HG02798 (cell line): ENCODE measurements around the gene GTF3C2.
"Not testable (repeated sequence)": the region's sequence is repeated elsewhere in the genome, so short reads cannot be mapped to it uniquely, and the experiment has no call there.

ENCODE experiments used
- ATAC-seq: cut with Tn5 transposase; IDR thresholded peaks from one replicate; pipeline ENCODE4 v1.9.1; 2021; ENCODE audit warnings: mild to moderate bottlenecking; ENCODE audit not compliant: unreplicated experiment, poor library complexity

GTF3C2 gene

DNA sequence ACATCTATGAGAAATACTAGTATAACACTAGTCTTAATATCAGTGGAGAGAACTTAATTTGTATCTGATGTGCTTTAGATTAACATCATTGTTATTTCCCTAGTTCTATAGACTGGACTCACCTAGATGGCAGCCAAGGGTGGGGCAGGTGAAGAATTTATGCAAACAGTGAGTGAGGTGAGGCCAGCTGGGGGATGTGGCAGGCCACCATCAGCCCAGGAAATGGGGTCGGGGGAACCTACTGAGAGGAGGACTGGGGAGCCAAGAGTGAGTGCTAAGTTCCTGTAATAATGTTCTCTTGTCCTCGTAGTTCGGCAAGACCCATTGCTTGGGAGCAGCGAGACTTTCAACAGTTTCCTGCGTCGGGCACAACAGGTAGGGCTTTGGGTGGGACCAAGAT lies 16.4 kb upstream of the GTF3C2 start:
- ATAC-seq, result no peak

DNA sequence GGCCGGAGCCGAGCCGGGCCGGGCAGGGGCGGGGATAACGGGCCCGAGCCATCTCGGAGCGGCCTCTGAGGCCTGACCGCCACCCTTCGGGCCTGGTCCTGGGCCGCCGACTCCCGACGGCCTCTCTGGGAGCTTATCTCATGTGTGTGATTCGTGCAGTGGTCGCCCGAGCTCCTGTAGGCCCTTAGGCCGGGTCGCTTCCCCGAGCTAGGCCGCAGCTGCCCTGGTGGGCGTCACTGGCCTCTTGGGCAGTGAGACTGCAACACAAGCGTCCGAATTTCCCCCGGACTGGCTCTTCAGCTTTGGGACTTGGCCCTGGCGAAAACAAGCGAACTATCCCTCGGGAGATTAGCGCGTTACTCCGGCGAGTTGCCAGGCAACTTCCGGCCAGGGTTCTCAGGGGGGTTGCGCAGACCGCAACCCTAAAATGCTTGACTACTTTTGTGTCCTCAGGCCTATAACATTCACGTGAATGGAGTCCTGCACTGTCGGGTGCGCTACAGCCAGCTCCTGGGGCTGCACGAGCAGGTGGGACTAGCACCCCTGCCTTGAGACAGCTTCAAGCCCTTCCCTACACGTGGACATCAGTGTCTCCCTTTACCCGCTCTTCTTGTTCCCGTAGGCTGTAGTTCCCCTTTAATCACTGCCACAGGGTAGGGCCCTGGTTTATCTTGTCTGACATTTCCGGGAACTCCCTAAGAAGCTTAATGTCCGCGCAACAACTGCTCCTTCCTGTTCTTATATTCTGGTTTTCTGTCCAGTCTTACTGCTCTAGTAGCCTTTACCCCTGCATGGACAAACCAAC lies 14.5 kb upstream of the GTF3C2 start:
- ATAC-seq, result peak; percentile 29

DNA sequence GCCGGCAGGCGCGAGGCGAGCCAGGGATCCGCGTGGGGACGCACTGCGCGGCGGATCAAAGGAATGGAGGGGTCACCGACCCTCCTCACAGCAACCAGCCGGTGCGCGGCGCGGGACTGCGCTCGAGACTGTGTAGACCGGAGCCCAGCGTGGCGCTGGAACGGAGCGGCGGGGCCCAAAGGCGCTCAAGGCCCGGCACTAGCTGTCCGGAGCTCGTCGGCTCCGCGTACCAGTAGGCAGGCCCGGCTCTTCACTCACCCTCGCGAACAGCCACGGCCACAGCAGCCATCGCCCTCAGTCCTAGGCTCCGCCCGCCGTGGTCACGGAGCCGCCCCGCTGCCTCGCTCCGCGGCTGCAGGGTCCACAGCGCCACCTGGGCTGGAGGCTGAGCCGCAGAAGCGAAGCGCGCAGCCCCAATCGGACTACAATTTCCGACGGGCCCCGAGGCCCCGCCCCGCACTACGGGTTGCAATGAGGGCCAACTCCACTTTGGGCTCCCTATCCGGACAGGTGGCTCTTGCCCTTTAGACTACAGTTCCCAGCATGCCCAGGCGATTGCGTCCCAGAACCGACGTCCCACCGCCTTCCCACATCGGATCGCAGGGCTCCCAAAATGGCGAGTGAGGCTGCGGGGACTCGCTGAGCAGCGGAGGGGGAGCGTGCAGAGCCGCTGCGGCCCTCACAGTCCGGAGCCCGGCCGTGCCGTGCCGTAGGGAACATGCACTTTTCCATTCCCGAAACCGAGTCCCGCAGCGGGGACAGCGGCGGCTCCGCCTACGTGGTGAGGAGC lies 13.7 kb upstream of the GTF3C2 start, which contains the start of the genes EIF2B4 and SNX17:
Gene EIF2B4 (minus strand): TSS at position 313 of the 790 bp plus-strand sequence. CDS start 24 bp downstream, at position 289.
Gene SNX17 (plus strand): TSS at position 591 of the 790 bp plus-strand sequence. CDS start 128 bp downstream, at position 719.
- peak; percentile 93 for ATAC-seq

DNA sequence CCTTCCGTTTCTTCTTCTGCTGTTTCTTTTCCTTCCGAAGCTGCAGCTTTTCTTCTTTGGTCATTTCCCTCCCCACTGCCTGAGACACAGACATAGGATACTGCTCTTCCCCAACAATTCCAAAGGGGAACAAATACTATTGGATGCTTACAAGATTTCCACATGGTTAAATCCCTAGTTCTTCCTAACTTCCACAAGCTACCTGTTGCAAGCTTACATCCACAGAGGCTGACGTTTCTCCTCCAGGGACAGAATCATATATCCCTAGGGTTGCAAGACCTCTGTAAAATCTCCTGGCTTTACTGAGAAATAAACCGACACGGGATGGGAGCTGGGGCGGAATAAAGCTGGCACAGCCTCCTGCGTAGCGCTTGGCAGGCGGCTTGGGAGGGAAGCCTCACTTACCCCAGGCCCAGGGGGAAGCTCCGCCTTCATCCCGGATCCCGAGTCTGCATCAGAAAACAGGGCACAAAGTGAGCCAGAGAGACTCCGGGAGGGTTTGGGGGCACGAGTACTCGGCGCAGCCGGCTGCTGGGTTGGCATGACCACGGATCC lies 13.0 kb upstream of the GTF3C2 start:
- no peak for ATAC-seq

DNA sequence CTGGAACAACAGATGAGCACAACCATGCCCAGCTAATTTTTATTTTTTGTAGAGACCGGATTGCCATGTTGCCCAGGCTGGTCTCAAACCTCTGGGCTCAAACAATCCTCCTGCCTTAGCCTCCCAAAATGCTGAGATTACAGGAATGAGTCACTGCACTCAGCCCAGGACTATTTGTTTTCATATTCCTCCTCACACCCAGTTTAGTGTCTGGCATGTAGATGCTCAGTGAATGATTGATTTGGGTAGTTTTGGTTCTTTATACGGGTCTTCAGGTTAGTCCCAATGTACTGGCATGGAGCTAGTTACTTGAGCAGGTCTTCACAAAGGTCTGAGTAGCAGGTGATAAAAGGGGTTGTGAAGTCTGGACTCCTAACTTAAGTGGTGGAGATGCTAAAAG lies 7.4 kb upstream of the GTF3C2 start:
- ATAC-seq, result no peak

DNA sequence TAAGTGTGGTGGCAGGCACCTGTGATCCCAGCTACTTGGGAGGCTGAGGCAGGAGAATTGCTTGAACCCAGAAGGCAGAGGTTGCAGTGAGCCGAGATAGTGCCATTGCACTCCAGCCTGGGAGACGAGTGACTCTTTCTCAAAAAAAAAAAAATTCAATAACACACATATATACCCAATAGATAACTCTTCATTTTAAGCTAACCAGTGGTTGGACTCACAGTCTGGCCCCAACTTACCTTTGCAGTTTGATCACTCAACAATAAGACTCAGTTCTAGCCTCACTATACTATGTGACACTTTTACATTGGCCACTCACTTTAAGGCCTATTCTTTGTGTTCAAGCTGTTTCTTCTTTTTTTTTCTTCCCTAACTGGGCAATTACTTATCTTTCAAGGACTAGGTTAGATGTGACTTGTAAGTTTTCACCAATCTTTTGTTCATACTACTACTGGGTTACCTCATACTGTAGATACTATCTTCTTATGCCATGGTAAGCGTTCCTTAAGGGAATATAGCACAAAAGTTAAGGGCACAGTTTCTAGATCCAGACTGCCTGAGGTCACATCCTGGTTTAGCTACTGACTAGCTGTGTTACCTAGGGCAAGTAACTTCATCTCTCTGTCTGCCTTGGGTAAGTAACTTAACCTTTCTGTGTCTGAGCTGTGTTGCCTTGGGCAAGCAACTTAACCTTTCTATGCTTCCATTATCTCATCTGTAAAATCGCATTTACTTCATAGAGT lies 6.3 kb upstream of the GTF3C2 start:
- no peak for ATAC-seq

DNA sequence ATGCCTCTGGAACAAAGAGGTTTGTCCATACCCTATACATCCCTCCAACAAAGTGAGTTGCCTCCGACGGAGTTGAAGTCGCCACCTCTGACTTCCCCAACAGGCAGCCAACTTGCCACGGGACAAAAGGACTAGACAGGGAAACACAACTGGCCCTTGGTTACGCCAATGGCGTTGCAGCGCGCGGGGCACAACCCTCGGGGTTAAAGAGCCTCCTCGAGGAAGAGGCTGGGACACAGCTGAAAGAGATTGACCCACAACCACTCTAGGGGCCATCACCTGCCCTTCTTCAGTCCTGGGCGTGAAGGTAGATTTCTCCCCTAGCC lies 545 bp downstream of the GTF3C2 start:
- peak; percentile 31 for ATAC-seq

DNA sequence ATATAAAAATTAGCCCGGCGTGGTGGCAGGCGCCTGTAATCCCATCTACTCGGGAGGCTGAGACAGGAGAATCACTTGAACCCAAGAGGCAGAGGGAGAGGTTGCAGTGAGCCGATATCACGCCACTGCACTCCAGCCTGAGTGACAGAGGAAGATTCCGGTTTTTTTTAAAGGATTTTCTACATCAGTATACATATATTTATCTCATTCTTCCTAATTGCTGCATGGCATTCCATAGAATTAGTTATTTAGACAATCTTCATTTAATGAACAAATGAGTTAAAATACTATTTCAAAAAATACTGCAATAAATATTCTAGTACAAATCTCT lies 2.0 kb downstream of the GTF3C2 start:
- no peak for ATAC-seq

DNA sequence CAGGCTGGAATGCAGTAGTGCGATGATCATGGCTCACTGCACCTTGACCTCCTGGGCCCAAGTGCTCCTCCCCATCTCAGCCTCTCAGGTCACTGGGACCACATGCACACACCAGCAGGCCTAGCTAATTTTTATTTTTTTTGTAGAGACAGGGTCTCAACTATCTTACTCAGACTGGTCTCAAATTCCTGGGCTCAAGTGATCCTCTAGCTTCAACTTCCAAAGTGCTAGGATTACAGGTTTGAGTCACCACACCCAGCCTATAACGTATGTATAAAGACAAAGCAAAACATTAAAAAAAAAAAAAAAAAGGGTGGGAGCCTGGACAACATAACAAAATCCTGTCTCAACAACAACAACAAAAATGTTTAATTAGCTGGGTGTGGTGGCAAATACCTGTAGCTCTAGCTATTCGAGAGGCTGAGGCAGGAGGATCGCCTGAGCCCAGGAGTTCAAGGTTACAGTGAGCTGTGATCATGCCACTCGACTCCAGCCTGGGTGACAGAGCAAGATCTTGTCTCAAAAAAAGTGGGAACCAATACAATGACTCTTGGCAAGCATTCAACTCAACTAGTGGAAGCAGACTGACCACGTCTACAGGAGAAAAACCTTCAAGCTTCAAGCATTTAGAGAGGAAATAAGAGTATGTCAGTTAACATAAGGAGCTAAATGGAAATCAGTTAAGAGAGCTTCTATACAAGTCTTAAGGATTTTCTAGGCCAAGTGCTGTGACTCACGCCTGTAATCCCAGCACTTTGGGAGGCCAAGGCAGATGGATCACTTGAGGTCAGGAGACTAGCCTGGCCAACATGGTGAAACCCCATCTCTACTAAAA lies 2.6 kb downstream of the GTF3C2 start:
- no peak for ATAC-seq

DNA sequence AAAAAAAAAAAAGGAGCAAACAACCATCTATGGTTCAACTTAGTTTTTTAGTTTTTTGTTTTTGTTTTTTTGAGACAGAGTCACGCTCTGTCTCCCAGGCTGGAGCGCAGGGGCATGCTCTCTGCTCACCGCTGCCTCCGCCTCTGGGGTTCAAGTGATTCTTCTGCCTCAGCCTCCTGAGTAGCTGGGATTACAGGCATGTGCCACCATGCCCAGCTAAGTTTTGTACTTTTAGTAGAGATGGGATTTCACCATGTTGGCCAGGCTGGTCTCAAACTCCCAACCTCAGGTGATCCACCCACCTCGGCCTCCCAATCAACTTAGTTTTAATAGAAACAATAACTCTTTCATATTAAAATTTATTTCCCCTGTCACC lies 3.2 kb downstream of the GTF3C2 start:
- ATAC-seq, result not testable (repeated sequence)

DNA sequence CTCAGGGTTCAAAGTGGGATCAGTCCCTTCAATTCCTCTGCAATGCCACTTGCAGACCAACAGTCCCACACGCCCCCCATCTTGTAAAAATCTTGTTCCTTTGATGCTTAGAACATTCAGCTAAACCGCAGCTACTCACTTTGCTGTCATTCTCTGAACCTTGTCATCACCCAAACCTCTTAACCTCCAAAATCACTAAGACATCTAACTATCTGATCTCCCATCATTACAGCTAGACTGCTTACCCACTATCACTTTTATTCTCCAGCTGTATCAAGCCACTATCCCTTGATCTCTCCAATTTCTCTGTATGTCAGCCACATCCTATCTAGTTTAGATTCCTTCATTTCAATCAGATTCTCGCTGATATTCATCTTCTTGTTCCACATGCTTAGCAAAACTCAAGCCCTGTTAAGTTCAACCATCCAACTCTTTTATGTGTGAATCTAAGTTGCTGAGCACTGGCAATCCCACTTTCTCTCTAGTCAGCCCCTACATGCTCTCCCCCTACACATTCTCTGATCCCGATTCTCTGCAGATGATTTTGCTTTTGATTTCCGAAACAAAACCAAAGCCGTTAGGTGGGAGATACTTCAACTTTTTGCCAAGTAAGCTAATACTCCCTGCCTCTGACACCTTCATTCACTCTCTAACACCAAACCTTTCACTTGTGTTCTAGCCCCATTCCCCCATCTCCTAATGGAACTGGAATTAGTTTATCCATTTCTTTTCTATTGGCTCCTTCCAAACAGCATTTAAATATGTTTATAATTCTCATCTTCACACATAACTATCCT lies 4.6 kb downstream of the GTF3C2 start:
- no peak for ATAC-seq

DNA sequence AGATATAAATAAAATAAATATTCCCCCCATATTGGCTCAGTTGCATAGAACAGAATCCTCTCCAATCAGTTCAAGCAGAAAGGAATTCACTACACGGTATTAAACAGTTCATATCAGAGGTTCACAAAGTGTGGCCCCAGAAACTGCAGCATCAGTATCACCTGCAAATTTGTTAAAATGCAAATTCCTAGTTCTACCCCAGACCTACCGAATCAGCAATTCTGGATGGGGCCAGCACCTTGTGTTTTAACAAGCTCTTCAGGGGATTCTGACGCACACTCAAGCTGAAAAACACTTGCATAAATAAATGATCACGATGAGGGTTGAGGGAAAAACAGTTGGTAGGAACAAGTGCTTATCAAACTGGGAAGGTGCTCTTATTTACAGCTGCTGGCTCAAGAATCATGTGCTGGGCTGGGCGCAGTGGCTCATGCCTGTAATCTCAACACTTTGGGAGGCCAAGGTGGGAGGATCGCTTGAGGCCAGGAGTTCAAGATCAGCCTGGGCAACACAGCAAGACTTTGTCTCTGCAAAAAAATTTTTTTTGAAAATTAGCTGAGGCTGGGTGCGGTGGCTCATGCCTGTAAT lies 6.4 kb downstream of the GTF3C2 start:
- ATAC-seq, result no peak

DNA sequence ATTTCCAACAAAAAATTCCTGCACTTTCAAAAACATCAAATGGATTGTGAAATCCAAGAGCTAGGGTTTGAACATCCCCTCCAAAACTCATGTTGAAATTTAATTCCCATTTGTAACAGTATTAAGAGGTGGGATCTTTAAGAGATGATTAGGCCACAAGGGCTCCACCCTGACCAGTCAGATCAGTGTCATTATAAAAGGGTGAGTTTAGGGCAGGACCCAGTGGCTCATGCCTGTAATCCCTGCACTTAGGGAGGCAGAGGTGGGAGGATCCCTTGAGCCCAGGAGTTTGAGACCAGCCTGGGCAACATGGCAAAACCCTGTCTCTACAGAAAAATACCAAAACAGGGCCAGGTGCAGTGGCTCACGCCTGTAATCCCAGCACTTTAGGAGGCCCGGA lies 8.9 kb downstream of the GTF3C2 start:
- ATAC-seq, result no peak

DNA sequence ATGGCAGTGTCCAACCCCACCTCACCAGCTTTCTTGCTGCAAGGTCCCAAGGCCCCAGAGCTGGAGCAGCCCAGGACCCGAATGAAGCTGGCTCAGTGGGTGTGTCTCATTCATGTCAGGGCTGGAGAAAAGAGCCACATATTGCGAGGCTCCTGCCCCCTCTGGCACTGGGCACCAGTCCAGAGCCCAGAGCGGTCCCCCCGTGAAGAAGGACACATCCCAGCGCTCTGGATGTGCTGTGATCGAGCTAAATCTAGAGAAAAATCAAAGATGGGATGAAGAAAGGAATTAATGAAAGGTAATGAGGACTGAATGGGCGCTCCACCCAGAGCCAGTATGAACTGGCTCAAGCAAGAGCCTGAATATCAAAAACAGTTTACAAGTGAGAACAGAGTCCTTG lies 20.4 kb downstream of the GTF3C2 start:
- ATAC-seq, result no peak

DNA sequence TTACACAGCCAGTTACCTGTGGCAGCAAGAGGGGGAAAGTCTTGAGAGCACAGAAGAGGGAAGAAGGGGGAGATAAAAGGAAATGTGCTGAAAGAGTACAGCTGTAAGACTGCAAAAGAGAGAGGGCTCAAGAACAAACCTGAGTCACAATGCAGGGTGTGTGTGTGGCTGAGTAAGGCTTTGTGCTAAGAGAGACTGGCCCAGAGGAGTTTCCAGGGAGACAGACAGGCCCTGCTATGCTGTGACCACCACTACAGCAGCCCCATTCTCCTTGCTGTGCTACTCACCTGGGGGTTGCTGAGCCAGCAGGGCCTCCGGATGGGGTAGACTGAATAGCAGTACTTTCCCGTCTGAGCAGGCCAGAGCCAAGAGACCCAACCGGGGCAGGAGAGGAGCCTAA lies 21.3 kb downstream of the GTF3C2 start:
- ATAC-seq, result no peak

DNA sequence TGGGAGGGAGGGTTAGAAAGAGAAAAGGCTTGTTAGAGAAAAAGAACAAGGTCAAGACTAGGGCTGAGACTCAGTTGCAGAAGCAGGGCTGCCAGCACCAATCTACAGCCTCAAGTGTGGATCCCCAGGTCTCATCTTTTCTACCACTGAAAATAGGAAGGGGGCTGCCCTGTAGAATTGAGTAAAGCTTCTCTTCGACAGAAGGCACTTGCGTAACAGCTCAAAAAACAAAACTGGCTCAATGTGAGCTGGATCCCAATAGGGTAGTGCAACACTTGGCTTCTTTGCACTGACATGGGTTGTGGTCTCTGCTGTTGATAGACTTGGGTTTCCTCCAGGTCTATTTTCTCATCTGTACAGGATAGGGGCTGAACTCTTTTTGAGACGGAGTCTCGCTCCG lies 31.8 kb downstream of the GTF3C2 start:
- ATAC-seq, result no peak

DNA sequence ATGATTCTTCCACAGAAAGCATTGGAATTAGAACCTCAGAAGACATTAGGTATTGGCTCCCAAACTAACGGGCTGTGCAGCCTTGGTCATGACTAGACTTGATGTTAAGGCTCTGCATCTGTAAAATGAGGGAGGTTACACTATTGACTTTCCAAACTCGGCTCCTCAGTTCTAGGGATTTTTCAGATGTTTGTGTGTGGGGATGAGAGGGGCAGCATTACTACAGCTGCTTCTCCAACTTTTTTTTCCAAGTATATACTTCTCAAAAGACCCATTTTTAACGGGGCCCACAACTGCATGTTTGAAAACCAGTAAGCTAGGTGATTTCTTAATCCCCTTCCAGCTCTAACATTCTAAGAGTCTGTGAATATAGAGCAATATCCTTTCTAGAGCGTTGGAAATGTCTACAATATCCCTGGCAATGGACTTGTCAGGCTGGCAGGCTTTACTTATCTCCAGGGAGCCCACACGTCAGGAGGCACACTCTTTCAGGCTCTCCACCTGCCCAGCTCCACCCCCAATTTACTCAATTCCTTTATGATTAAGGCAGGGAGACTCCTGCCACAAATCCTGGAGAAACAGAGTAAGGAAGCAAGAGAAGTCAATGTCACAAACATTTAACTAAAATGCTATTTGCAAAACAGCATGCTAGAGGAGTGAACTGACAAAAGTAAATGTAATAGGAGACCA lies 32.8 kb downstream of the GTF3C2 start:
- ATAC-seq, result no peak
